Measurements from ENCODE around the gene CHD2.

CHD2 gene

GRCh38 chr15:92877000-92877399 is 23.1 kb upstream of the CHD2 start:
- TF ChIP-seq CTCF (IDR thresholded peaks at IDR 0.05; ENCODE audit: borderline replicate concordance, insufficient read depth, low read depth, low read length), result no peak
- H3K4me3 ChIP-seq (ENCODE audit: low read depth, low read length), result no peak overlapping the region

DNA sequence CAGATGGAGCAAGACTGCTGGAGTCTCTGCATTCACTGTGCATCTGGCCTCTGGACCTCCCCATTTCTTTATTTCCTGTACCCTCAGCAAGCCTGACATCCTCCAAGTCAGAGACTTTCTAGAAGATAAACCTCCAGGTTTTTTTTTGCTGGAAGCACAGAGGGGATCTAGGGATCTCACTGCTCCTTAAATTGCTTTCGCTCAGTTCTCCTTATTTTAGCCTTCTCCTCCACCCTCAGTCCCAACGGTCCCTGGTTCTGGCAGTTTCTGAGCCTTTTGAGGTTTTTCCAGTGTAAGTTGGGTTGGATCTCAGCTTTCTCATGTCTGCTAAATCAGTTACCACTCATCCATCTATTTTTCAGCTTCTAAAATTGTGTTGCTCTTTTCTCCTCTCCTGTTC is 22.7 kb upstream of the CHD2 start:
- TF ChIP-seq CTCF (IDR thresholded peaks at IDR 0.05; ENCODE audit: borderline replicate concordance, insufficient read depth, low read depth, low read length), result no peak
- H3K4me3 ChIP-seq (ENCODE audit: low read depth, low read length), result no peak overlapping the region

DNA sequence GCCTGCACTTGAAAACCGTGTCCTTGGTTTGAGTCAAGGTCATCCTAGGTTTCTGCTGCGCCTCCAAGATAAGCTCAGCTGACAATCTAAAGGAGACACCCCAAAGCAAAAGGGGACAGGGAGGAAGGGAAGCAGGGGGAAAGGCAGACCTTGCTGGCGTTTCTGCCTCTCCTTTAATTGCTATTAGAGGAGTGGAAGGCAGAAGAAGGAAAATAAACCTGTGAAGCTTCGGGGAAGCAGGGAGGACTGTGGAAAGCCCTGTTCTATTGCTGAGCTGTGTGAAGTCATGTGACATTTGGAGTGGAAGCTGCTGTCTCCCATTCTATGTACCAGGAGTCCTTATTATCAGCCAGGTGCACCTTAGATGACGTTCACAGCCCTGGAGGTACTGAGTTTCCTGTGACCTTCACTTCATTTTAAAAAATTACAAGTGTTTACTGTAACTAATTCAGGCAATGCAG is 21.5 kb upstream of the CHD2 start:
- H3K4me3 ChIP-seq (ENCODE audit: low read depth, low read length), result no peak overlapping the region
- no peak for TF ChIP-seq CTCF (IDR thresholded peaks at IDR 0.05; ENCODE audit: borderline replicate concordance, insufficient read depth, low read depth, low read length)

- TF ChIP-seq CTCF (IDR thresholded peaks at IDR 0.05; ENCODE audit: borderline replicate concordance, insufficient read depth, low read depth, low read length), result no peak
- no peak overlapping the region for H3K4me3 ChIP-seq (ENCODE audit: low read depth, low read length)
Measured at GRCh38 chr15:92879949-92880725, 20.0 kb upstream of the CHD2 start.

DNA sequence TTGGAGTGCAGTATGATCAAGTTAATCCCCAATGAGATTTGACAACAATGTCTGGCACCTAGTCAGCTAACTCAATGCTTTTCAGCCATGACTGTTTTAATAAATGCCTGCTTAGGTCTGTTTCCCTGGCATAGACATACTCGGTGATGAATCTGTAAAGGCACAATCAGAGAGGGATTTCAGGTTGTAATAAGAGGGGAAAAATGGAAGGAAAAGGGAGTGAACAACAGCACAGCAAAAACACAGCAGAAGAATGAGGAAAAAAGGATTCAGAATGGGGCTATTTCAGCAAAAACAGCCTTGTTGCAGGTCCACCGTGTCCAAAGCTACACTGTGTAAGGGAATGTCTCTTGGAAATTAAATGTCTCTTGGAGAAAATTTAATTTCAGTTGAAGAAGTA is 19.3 kb upstream of the CHD2 start:
- TF ChIP-seq CTCF (IDR thresholded peaks at IDR 0.05; ENCODE audit: borderline replicate concordance, insufficient read depth, low read depth, low read length), result no peak

DNA sequence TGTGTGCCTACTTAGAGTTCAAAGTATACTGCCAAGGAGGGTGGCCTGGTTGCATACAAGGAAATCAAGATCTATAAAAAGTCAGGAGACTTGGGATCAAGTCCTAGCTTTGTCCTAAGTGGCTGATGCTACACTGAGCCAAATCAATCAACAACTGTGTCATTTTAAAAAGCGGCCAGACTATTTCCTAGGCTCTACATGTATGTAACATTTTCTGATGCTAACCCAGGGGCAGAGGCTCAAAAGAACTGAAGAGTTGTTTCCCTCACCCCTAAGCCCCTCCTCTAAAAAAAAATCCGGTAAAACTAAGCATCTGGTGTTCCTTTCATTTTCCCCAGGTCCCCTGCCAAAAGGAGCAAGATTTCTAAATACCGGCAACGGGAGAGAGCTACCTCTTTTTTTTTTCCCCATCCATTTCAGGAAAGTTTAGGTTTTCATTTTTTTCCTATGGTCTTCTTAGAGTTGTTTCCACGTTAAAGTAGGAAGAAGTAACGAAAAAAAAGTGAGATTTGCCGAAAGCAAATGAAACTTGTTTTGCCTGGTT is 18.8 kb upstream of the CHD2 start:
- no peak for TF ChIP-seq CTCF (IDR thresholded peaks at IDR 0.05; ENCODE audit: borderline replicate concordance, insufficient read depth, low read depth, low read length)
- H3K4me3 ChIP-seq (ENCODE audit: low read depth, low read length), result no peak overlapping the region

More for the DNA sequence above, 19.3 kb upstream of the CHD2 start:
- no peak overlapping the region for H3K4me3 ChIP-seq (ENCODE audit: low read depth, low read length)
